ENCODE measurements around the gene UBAC1. TPM values are rescaled to one million over a fixed set of nuclear protein-coding genes. Genes with fewer than 3 reads are reported as not detected.

The UBAC1 gene
- total RNA-seq, 1 experiment from 2014 or later: 54.8 TPM

DNA sequence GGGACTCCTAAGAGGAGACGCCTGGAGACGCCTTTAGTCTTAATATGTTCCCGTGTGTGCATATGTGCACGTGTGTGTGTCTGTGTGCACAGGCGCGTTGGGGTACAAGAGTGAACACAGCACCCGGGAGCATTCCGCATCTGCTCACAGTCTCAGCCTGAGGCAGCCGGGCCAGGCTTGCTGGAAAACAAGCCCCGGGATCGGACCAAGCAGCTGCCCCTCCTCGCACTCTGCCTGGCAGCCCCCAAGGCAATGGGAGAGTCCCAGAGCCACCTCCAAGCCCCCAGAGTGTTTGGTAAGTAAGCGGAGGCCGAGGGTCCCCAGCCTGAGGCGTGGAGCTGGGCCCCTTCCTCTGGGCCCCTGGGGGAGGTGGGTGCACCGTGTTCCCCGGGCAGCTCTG lies 27.3 kb upstream of the UBAC1 start:
- ATAC-seq (no peak), DNase-seq (ENCODE audit: low read depth, low spot score) (no peak)
- BruUV-seq (replicated peaks): no TSS peak
- Histone ChIP-seq H3K79me2 (ENCODE audit: insufficient read depth, low read length) (no peaks in the 10 kb centered on the region), H3K9me2 (ENCODE audit: insufficient read depth) (no peaks in the 10 kb centered on the region), H3K27ac (ENCODE audit: low read depth, low read length) (no peak overlapping the region), H3K36me3 (ENCODE audit: control insufficient read depth in 1 of 2, insufficient read depth in 2 of 2, low read length in 2 of 2) (no peaks in the 10 kb centered on the region), H3K4me2 (ENCODE audit: low read length) (no peak overlapping the region), H3K9me3 (ENCODE audit: control insufficient read depth in 1 of 2, insufficient read depth in 1 of 2, low read depth in 1 of 2, low read length in 2 of 2) (no peaks in the 10 kb centered on the region), H3K4me3 (replicated peaks in 1 of 2; ENCODE audit: low read depth in 1 of 2, low read length in 2 of 2) (no peak overlapping the region), H3K9ac (ENCODE audit: low read length) (no peak overlapping the region), H4K20me1 (ENCODE audit: insufficient read depth) (no peaks in the 10 kb centered on the region), H2AFZ (ENCODE audit: low read depth, low read length, poor library complexity, severe bottlenecking) (no peak overlapping the region), H3K4me1 (ENCODE audit: control insufficient read depth in 1 of 2, insufficient read depth in 2 of 2, low read length in 2 of 2) (peaks cover 12 to 24% of the 10 kb centered on the region in 2 experiments), H3K27me3 (ENCODE audit: insufficient read depth, low read length) (no peaks in the 10 kb centered on the region)
- POLR2A ChIA-PET: no interaction called here
- no peak for TF ChIP-seq POLR2A (IDR thresholded peaks at IDR 0.05; ENCODE audit: borderline replicate concordance, extremely low read depth, insufficient read depth, insufficient read length)
- no peak for TF ChIP-seq ZNF274 (IDR thresholded peaks at IDR 0.05; ENCODE audit: low read depth, low read length)
- TF ChIP-seq POLR2AphosphoS5 (IDR thresholded peaks at IDR 0.05; ENCODE audit: low read depth, low read length): no peak
- TF ChIP-seq FOSL1 (IDR thresholded peaks at IDR 0.05; ENCODE audit: low read depth): no peak
- TF ChIP-seq CEBPB (IDR thresholded peaks at IDR 0.05; ENCODE audit: low read depth): no peak
- no peak for TF ChIP-seq RAD21 (IDR thresholded peaks at IDR 0.05; ENCODE audit: low read depth)
- TF ChIP-seq, protein P1, sequence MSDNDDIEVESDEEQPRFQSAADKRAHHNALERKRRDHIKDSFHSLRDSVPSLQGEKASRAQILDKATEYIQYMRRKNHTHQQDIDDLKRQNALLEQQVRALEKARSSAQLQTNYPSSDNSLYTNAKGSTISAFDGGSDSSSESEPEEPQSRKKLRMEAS (IDR thresholded peaks at IDR 0.05): no peak
- TF ChIP-seq EGR1 (IDR thresholded peaks at IDR 0.05; ENCODE audit: low read depth): no peak
- no peak for TF ChIP-seq EZH2 (IDR thresholded peaks at IDR 0.05)
- TF ChIP-seq YY1 (IDR thresholded peaks at IDR 0.05; ENCODE audit: extremely low read depth, insufficient replicate concordance, low read depth, low read length): no peak
- no peak for TF ChIP-seq EZH2phosphoT487 (IDR thresholded peaks at IDR 0.05; ENCODE audit: borderline replicate concordance)
- no peak for TF ChIP-seq TCF7L2 (IDR thresholded peaks at IDR 0.05; ENCODE audit: borderline replicate concordance, extremely low read depth, insufficient read depth, insufficient read length)
- no peak for TF ChIP-seq SIN3A (IDR thresholded peaks at IDR 0.05; ENCODE audit: low read depth)
- no peak for TF ChIP-seq CBX3 (IDR thresholded peaks at IDR 0.05; ENCODE audit: low read depth)
- no peak for TF ChIP-seq SP1 (IDR thresholded peaks at IDR 0.05; ENCODE audit: low read depth)
- no peak for TF ChIP-seq ZFX (IDR thresholded peaks at IDR 0.05)
- TF ChIP-seq, protein P2, sequence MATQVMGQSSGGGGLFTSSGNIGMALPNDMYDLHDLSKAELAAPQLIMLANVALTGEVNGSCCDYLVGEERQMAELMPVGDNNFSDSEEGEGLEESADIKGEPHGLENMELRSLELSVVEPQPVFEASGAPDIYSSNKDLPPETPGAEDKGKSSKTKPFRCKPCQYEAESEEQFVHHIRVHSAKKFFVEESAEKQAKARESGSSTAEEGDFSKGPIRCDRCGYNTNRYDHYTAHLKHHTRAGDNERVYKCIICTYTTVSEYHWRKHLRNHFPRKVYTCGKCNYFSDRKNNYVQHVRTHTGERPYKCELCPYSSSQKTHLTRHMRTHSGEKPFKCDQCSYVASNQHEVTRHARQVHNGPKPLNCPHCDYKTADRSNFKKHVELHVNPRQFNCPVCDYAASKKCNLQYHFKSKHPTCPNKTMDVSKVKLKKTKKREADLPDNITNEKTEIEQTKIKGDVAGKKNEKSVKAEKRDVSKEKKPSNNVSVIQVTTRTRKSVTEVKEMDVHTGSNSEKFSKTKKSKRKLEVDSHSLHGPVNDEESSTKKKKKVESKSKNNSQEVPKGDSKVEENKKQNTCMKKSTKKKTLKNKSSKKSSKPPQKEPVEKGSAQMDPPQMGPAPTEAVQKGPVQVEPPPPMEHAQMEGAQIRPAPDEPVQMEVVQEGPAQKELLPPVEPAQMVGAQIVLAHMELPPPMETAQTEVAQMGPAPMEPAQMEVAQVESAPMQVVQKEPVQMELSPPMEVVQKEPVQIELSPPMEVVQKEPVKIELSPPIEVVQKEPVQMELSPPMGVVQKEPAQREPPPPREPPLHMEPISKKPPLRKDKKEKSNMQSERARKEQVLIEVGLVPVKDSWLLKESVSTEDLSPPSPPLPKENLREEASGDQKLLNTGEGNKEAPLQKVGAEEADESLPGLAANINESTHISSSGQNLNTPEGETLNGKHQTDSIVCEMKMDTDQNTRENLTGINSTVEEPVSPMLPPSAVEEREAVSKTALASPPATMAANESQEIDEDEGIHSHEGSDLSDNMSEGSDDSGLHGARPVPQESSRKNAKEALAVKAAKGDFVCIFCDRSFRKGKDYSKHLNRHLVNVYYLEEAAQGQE (IDR thresholded peaks at IDR 0.05; ENCODE audit: low read depth): no peak
- TF ChIP-seq, protein P3, sequence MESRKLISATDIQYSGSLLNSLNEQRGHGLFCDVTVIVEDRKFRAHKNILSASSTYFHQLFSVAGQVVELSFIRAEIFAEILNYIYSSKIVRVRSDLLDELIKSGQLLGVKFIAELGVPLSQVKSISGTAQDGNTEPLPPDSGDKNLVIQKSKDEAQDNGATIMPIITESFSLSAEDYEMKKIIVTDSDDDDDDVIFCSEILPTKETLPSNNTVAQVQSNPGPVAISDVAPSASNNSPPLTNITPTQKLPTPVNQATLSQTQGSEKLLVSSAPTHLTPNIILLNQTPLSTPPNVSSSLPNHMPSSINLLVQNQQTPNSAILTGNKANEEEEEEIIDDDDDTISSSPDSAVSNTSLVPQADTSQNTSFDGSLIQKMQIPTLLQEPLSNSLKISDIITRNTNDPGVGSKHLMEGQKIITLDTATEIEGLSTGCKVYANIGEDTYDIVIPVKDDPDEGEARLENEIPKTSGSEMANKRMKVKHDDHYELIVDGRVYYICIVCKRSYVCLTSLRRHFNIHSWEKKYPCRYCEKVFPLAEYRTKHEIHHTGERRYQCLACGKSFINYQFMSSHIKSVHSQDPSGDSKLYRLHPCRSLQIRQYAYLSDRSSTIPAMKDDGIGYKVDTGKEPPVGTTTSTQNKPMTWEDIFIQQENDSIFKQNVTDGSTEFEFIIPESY (IDR thresholded peaks at IDR 0.05; ENCODE audit: extremely low read depth, insufficient replicate concordance, low read length): no peak
- TF ChIP-seq JUND (IDR thresholded peaks at IDR 0.05): no peak
- TF ChIP-seq SRF (IDR thresholded peaks at IDR 0.05; ENCODE audit: low read depth): no peak
- intact Hi-C loops (cut with micrococcal nuclease): no loop called here
- CTCF ChIA-PET: no interaction called here
- RAD21 ChIA-PET (ENCODE audit: low non-redundant PET in 1 of 2, low total read pairs in 2 of 2, uncharacterized antibody in 2 of 2, unreplicated experiment in 2 of 2): no interaction called here
